Keratinocyte (primary cell): ENCODE results near the gene FAM50A.

ENCODE experiments used
- CTCF ChIP-seq, 3 experiments: IDR thresholded peaks in 1 of 3; conservative IDR thresholded peaks in 1 of 3; optimal IDR thresholded peaks in 1 of 3; 2 replicates in 2 of 3; 3 replicates in 1 of 3; pipeline versions ENCODE3 to v1.5.1; 2011; ENCODE audit warnings: low read length in 3 of 3, mild to moderate bottlenecking in 3 of 3, moderate library complexity in 2 of 3, control low read depth in 1 of 3, inconsistent platforms in 1 of 3; ENCODE audit not compliant: insufficient read depth in 2 of 3; ENCODE audit errors: extremely low read depth in 1 of 3
- EZH2 ChIP-seq: IDR thresholded peaks from one replicate; pipeline ENCODE4 v1.6.1; 2012; ENCODE audit warnings: inconsistent platforms, mild to moderate bottlenecking, low read length, moderate library complexity

DNA sequence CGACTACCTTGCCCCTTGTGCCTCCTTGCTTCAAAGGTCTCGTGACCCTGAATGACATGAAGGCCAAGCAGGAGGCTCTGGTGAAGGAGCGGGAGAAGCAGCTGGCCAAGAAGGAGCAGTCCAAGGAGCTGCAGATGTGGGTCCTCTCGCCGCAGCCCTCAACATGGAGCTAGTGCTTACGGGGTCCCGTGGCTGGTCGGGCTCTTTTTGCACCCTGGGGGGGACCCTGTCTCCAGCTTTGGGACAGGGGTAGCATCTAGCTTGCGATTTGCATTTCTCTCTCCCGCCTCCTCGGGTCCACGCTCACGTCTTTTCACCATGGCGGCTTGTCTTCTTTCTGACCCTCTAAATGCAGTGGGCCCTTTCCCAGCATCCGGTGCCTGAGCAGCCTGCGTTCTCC is 1.8 kb downstream of the FAM50A start:
- TF ChIP-seq EZH2 (no peak), CTCF (optimal IDR thresholded peaks at IDR 0.05 in 1 of 3, IDR thresholded peaks at IDR 0.05 in 1 of 3, conservative IDR thresholded peaks at IDR 0.05 in 1 of 3; ENCODE audit: extremely low read depth in 1 of 3, insufficient read depth in 2 of 3, low read length in 3 of 3) (no peak)
